Measurements from ENCODE around the gene TMEM214. TPM values are rescaled to one million over a fixed set of nuclear protein-coding genes. Genes with fewer than 3 reads are reported as not detected.

The TMEM214 gene
- total RNA-seq, 4 donors from 2014 or later = 26.7 to 47.7 (median 35.3) TPM

- Histone ChIP-seq H3K27me3 (no peaks in the 10 kb centered on the region), H3K27ac (replicated peaks in 1 of 4) (no peak overlapping the region), H3K4me1 (peaks cover 5 to 15% (median 11%) of the 10 kb centered on the region in 4 donors), H3K4me3 (no peak overlapping the region), H3K9me3 (no peaks in the 10 kb centered on the region), H3K36me3 (no peaks in the 10 kb centered on the region)
- TF ChIP-seq EP300 (IDR thresholded peaks at IDR 0.05) = no peak
- no peak for TF ChIP-seq POLR2A (IDR thresholded peaks at IDR 0.05; ENCODE audit: low read depth)
- no peak for TF ChIP-seq POLR2AphosphoS5 (IDR thresholded peaks at IDR 0.05)
- TF ChIP-seq, protein P1, sequence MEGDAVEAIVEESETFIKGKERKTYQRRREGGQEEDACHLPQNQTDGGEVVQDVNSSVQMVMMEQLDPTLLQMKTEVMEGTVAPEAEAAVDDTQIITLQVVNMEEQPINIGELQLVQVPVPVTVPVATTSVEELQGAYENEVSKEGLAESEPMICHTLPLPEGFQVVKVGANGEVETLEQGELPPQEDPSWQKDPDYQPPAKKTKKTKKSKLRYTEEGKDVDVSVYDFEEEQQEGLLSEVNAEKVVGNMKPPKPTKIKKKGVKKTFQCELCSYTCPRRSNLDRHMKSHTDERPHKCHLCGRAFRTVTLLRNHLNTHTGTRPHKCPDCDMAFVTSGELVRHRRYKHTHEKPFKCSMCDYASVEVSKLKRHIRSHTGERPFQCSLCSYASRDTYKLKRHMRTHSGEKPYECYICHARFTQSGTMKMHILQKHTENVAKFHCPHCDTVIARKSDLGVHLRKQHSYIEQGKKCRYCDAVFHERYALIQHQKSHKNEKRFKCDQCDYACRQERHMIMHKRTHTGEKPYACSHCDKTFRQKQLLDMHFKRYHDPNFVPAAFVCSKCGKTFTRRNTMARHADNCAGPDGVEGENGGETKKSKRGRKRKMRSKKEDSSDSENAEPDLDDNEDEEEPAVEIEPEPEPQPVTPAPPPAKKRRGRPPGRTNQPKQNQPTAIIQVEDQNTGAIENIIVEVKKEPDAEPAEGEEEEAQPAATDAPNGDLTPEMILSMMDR (IDR thresholded peaks at IDR 0.05) = no peak
- intact Hi-C loops (cut with DNase I) = no loop called here
- 97% methylated on average over 4 of the region's 4 CpGs for WGBS
- no peak for DNase-seq (ENCODE audit: extremely low spot score)
These were observed 24.1 kb upstream of the TMEM214 start for GRCh38 chr2:27008678-27009077.

- DNase-seq (ENCODE audit: extremely low spot score) = no peak
- no peaks in the 10 kb centered on the region for H3K9me3 ChIP-seq
- intact Hi-C loops (cut with DNase I) = no loop called here
- no peaks in the 10 kb centered on the region for H3K27me3 ChIP-seq
- no peak for TF ChIP-seq POLR2A (IDR thresholded peaks at IDR 0.05; ENCODE audit: low read depth)
- TF ChIP-seq POLR2AphosphoS5 (IDR thresholded peaks at IDR 0.05) = no peak
- TF ChIP-seq, protein P1 (IDR thresholded peaks at IDR 0.05) = no peak
- TF ChIP-seq EP300 (IDR thresholded peaks at IDR 0.05) = no peak
- H3K4me1 ChIP-seq = peaks cover 5 to 15% (median 11%) of the 10 kb centered on the region in 4 donors
- no peak overlapping the region for H3K4me3 ChIP-seq
- no peak overlapping the region for H3K27ac ChIP-seq (replicated peaks in 1 of 4)
- H3K36me3 ChIP-seq = no peaks in the 10 kb centered on the region
These were observed 23.7 kb upstream of the TMEM214 start for GRCh38 chr2:27009083-27009482.

GRCh38 chr2:27009716-27010115 is 23.0 kb upstream of the TMEM214 start:
- Histone ChIP-seq H3K36me3 (no peaks in the 10 kb centered on the region), H3K4me1 (peaks cover 5 to 17% (median 13%) of the 10 kb centered on the region in 4 donors), H3K27me3 (no peaks in the 10 kb centered on the region), H3K27ac (replicated peaks in 1 of 4) (no peak overlapping the region), H3K9me3 (no peaks in the 10 kb centered on the region), H3K4me3 (no peak overlapping the region)
- 82% methylated on average over 2 of the region's 2 CpGs for WGBS
- no peak for DNase-seq (ENCODE audit: extremely low spot score)
- intact Hi-C loops (cut with DNase I) = no loop called here
- TF ChIP-seq POLR2A (IDR thresholded peaks at IDR 0.05; ENCODE audit: low read depth) (no peak), POLR2AphosphoS5 (IDR thresholded peaks at IDR 0.05) (no peak), EP300 (IDR thresholded peaks at IDR 0.05) (no peak)
- TF ChIP-seq, protein P1 (IDR thresholded peaks at IDR 0.05) = no peak

DNA sequence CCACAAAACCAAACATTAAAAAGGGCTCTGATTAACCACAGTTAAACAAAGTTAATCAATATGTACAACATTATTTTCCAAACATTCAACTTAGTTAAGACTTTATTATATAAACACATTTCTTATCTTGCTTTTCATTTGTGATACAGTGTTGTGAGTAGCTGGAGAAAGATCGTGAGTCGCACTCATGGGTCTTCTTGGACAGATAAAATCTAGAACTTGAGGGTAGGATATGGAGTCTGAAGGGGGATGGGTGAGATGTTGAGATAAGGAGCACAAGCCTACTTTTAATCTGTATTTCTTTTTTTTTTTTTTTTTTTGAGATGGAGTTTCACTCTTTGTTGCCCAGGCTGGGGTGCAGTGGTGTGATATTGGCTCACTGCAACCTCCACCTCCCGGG is 22.6 kb upstream of the TMEM214 start:
- Histone ChIP-seq H3K9me3 (no peaks in the 10 kb centered on the region), H3K4me1 (peaks cover 9 to 22% (median 15%) of the 10 kb centered on the region in 4 donors), H3K27ac (replicated peaks in 1 of 4) (no peak overlapping the region), H3K27me3 (no peaks in the 10 kb centered on the region), H3K36me3 (no peaks in the 10 kb centered on the region), H3K4me3 (no peak overlapping the region)
- TF ChIP-seq POLR2AphosphoS5 (IDR thresholded peaks at IDR 0.05) (no peak), EP300 (IDR thresholded peaks at IDR 0.05) (no peak), POLR2A (IDR thresholded peaks at IDR 0.05; ENCODE audit: low read depth) (no peak)
- TF ChIP-seq, protein P1 (IDR thresholded peaks at IDR 0.05) = no peak
- DNase-seq (ENCODE audit: extremely low spot score) = no peak
- WGBS = 91% methylated on average over 3 of the region's 3 CpGs
- intact Hi-C loops (cut with DNase I) = no loop called here

- 92% methylated on average over 3 of the region's 4 CpGs for WGBS
- H3K27me3 ChIP-seq = no peaks in the 10 kb centered on the region
- no peaks in the 10 kb centered on the region for H3K36me3 ChIP-seq
- intact Hi-C loops (cut with DNase I) = no loop called here
- H3K4me1 ChIP-seq = peaks cover 27 to 42% (median 31%) of the 10 kb centered on the region in 4 donors
- no peak for TF ChIP-seq POLR2A (IDR thresholded peaks at IDR 0.05; ENCODE audit: low read depth)
- TF ChIP-seq, protein P1 (IDR thresholded peaks at IDR 0.05) = no peak
- H3K9me3 ChIP-seq = no peaks in the 10 kb centered on the region
- H3K4me3 ChIP-seq = no peak overlapping the region
- H3K27ac ChIP-seq (replicated peaks in 1 of 4) = no peak overlapping the region
- no peak for DNase-seq (ENCODE audit: extremely low spot score)
These were observed 19.0 kb upstream of the TMEM214 start for GRCh38 chr2:27013738-27014137.

All from esophagus muscularis mucosa (tissue), 4 donors.